HL-60/S4 treated with phorbol 12-myristate 13-acetate at 8.2 ng/mL for 4 days and 3 days (cell line): ENCODE measurements around the gene P2RY13.

ENCODE experiments used
- in situ Hi-C: fragments of 300-500 bp; cut with MboI; formaldehyde crosslinking; loops from 2 replicates; pipeline ENCODE4 v1.15.0; 2022; ENCODE audit warnings: low sequenced_read_pairs

P2RY13 gene

GRCh38 chr3:151321526-151321925 lies 7.8 kb downstream of the P2RY13 start:
- in situ Hi-C loops, result no loop called here

- in situ Hi-C loops, result no loop called here
Measured at GRCh38 chr3:151320131-151320530, 9.2 kb downstream of the P2RY13 start.

GRCh38 chr3:151319628-151320027 lies 9.7 kb downstream of the P2RY13 start:
- in situ Hi-C loops, result no loop called here

- in situ Hi-C loops, result no loop called here
Measured at GRCh38 chr3:151318991-151319390, 10.4 kb downstream of the P2RY13 start.

- in situ Hi-C loops, result no loop called here
Measured at GRCh38 chr3:151318313-151318712, 11.0 kb downstream of the P2RY13 start.

- in situ Hi-C loops, result no loop called here
Measured at GRCh38 chr3:151316267-151316991, 12.9 kb downstream of the P2RY13 start, which contains the start of gene GPR87. GPR87 (minus strand) TSS chr3:151316820; CDS start chr3:151300100, 16,720 bp downstream.

- in situ Hi-C loops, result no loop called here
Measured at GRCh38 chr3:151315846-151316245, 13.5 kb downstream of the P2RY13 start.

- in situ Hi-C loops, result no loop called here
Measured at GRCh38 chr3:151315136-151315535, 14.2 kb downstream of the P2RY13 start.

GRCh38 chr3:151314593-151314992 lies 14.8 kb downstream of the P2RY13 start:
- in situ Hi-C loops, result no loop called here

GRCh38 chr3:151314137-151314536 lies 15.2 kb downstream of the P2RY13 start:
- in situ Hi-C loops, result no loop called here

GRCh38 chr3:151312972-151313371 lies 16.4 kb downstream of the P2RY13 start:
- in situ Hi-C loops, result no loop called here

GRCh38 chr3:151309566-151309965 lies 19.8 kb downstream of the P2RY13 start:
- in situ Hi-C loops, result no loop called here

GRCh38 chr3:151307583-151308488 lies 21.5 kb downstream of the P2RY13 start:
- in situ Hi-C loops, result no loop called here

- in situ Hi-C loops, result no loop called here
Measured at GRCh38 chr3:151307131-151307530, 22.2 kb downstream of the P2RY13 start.

- in situ Hi-C loops, result no loop called here
Measured at GRCh38 chr3:151306168-151306810, 23.1 kb downstream of the P2RY13 start.

- in situ Hi-C loops, result no loop called here
Measured at GRCh38 chr3:151305775-151306151, 23.6 kb downstream of the P2RY13 start.

GRCh38 chr3:151305060-151305774 lies 24.1 kb downstream of the P2RY13 start:
- in situ Hi-C loops, result no loop called here

- in situ Hi-C loops, result no loop called here
Measured at GRCh38 chr3:151303751-151304150, 25.6 kb downstream of the P2RY13 start.

GRCh38 chr3:151301787-151302186 lies 27.6 kb downstream of the P2RY13 start:
- in situ Hi-C loops, result no loop called here

GRCh38 chr3:151300539-151300938 lies 28.8 kb downstream of the P2RY13 start:
- in situ Hi-C loops, result no loop called here

GRCh38 chr3:151299006-151299405 lies 30.3 kb downstream of the P2RY13 start:
- in situ Hi-C loops, result loop anchor here (25.0 kb wide), 1 partner anchor 538 kb away; no protein-coding TSS in a partner anchor
